Activated CD4-positive, CD25-positive, alpha-beta regulatory T cell treated with anti-CD3 and anti-CD28 coated beads, Interleukin-2, amount 50 U/mL, for 24 hours (primary cell): ENCODE data around the gene PCMT1.
"Not testable (repeated sequence)": the region's sequence is repeated elsewhere in the genome, so short reads cannot be mapped to it uniquely, and the experiment has no call there.

Experiments
- ATAC-seq, 2 donors: fragments of 150-1000 bp; cut with Tn5 transposase; one replicate each; pipeline ENCODE4 v1.10.0; 2021; ENCODE audit warnings: mild to moderate bottlenecking in 1 of 2, moderate library complexity in 1 of 2

The PCMT1 gene

DNA sequence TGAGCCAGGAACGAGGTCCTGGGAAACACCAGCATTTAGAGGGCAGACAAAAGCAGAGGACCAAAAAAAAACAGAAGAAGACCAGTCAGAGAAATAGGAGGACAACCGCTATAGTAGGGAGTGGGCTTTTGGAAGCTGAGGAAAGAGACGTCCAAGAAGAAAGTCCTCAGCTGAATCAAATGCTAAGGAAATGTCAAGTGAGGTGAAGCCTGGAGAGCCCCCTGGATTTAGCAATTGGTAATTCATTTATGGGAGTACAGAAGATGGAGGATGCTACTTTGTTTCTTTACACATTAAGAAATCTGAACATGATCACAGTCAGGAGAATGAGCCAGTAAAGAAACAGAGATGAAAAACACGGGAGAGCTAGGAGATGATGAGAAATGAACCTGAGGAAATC, 73.5 kb downstream of the PCMT1 start:
- ATAC-seq: no peak

DNA sequence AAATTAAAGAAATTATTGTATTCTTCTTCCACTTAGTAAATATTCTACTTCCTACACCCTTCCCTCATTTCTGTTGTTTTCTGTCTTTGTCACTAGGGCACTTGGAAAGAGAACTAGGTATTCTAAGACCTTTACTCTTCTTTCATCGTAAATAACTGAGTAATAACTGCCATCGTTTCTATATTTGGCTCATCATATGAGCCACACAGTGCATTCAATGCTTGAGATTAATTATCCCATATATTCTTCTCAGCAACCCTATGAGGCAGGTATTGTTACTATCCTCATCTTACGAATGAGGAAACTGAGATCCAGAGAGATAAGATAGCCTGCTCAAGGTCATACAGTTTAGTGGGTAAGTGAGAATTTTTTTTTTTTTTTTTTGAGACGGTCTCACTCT, 75.8 kb downstream of the PCMT1 start:
- ATAC-seq: no peak

DNA sequence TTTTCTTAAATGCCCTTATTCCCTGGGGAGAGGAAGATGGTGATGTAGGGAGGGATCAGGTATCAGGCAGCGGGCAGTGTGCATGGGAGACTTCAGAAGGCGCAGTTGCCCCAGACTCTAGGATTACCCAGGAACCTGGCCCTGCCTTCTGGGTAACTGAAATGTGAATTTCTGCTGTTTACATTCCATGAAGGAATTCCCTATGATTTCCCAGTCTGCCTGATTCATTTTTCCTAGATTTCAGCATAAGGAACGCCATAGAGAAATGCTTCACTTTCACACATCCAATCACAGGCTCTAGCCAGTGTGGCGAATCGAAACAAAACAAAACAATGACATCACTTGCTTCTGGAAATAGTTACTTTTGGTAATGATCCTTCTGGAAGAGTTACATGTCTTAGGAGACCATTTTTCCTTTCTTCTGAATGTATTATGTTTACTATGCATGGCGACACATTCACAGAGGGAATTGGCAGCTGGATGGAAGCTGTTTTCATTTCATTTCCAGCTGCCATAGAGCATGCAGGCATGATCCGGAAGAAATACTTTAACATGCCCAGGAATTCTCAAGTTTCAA, 81.3 kb downstream of the PCMT1 start:
- ATAC-seq: no peak

DNA sequence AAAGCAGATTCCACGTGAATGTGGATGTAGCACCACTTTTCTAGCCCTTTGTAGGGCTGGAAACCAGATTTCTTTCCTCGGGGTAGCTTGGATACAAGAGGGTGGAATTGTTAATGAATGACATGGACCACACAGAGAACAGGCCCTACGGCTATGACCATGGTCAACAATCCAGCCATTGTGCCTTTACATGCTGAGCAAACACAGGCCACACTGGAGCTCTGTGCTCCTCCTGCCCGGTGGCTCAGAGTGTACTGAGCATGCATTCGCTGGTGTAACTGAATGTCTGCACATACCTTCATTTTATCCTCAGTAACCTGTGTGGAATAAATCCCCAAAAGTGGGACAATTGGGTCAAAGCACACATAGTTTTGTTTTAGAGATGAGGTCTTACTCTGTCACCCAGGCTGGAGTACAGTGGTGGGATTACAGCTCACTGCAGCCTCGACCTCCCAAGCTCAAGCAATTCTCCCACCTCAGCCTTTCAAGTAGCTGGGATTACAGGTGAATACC, 81.8 kb downstream of the PCMT1 start:
- ATAC-seq: no peak

DNA sequence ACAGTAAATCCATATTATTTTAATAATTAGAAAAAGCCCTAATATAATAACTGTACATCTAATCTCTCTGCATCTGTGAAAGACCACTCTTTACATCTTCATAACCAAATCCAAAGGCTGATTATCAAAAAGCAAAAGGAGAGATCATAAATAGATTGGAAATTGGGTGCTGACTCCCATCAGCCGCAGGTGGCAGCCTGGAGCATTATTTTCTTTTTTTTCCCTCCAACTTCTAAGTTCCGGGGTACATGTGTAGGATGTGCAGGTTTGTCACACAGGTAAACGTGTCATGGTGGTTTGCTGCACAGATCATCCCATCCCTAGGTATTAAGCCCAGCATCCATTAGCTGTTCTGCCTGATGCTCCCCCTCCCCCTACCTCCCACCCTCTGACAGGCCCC, 84.1 kb downstream of the PCMT1 start:
- ATAC-seq: no peak

DNA sequence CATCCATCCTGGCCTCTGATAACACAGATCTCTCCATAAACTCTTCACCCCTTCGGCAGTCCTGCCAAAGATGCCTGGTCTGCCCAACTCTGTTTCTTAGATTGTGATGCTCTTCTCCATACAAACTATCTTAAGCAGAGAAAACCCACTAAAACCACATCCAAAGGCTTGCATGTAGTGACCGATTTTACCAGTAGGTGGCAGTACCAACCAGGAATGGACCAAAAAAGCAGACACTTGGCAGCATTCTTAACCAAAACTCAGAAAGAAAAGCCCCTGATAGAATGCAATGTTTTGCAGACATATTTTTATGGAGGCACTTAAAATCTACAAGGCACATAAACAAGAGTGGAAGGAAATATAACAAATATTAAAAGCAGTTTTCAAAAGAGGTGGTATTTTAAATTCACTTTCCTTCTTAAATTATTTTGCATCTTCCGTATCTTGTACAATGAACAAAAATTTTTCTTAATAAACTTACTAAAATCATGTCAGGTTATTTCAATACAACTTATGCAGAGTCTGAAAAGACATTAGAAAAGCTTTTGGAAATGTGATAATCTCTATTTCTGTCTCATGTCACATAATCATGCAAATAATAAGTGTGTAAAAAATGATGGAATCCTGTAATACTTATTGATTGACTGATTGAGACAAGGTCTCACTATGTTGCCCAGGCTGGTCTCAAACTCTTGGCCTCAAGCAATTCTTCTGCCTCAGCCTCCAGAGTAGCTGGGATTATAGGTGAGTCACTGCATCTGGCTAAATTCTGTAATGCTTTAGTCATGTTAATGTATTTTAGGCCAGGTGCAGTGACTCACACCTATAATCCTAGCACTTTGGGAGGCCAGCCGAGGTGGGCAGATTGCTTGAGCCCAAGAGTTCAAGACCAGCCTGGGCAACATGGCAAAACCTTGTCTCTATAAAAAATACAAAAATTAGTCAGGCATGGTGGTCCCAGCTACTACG, 85.3 kb downstream of the PCMT1 start:
- peak in 1 of 2 donors; percentile 43 for ATAC-seq

DNA sequence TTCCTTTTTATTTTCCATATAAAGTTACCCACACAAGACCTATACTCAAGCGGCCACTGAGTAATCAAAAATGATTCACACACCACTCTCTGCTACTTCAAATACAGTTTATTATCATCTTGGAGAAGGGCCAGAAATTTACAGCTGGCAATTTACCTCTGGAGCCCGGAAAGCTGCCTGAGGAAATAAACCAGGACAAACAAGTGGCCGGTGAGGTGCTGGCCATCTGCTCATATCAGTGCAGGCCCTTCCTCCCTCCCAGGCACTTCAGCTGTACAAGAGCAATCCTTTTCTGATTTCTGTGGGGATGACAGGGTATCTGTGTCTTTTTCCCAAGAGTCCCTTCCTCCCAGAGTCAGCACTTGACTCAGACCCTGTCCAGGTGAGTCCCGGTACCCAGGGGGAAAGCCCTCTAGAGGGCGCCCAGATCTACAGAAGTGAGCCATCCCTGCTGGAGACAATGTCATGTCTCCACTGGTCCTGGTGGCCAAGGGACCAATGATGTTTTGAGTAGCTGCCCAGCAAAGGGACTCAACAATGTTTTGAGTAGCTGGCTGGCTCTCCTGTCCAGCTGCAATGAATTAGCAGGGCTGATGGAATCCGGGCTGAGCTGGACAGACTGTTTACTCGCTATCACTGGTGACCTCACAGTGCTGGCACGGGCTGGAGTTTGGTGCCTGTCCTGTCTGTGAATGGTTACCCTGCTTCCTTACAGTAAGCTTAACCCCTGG, 91.0 kb downstream of the PCMT1 start:
- peak in 1 of 2 donors; percentile 67 for ATAC-seq

DNA sequence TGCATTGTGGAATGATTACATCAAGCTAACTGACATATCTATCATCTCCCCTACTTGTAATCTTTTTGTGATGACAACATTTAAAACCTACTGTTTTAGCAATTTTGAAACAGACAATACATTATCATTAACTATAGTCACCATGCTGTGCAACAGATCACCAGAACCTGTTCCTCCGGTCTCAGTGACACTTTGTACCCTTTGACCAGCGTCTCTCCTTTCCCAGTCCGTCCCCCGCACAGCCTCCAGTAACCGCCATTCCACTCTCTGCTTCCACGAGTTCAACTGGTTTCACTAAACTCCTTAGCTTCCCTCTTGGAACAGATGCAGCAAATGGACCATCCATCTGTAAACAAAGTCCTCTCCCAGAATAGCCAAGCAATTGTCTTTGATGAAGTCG, 92.8 kb downstream of the PCMT1 start:
- ATAC-seq: no peak

DNA sequence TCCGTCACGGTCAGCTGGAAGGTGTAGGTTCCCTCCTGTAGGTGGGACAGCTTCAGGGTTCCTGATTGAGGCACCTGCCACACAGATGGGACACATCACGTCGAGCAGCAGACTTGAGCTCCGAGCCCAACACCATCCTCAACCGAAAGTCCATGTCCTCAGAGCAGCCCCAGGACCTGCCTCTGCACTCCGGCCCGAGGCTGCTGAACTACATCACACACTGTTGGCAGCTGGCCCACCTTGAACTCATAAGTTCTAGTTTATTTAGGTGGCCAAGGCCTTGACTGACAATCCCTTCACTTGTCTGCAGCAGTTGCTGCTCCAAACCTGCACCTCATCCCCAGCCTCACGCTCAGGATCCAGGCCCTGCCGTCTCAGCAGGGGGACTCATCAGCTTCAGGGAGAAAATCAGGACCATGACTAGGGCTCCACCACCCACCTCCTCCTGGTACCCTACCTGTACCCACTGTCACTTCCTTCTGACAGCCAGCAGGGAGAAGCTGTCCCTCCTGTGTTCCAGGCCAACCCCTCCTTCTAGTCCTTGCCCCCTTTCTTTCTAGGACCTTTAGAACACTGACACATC, 93.6 kb downstream of the PCMT1 start:
- ATAC-seq: no peak

DNA sequence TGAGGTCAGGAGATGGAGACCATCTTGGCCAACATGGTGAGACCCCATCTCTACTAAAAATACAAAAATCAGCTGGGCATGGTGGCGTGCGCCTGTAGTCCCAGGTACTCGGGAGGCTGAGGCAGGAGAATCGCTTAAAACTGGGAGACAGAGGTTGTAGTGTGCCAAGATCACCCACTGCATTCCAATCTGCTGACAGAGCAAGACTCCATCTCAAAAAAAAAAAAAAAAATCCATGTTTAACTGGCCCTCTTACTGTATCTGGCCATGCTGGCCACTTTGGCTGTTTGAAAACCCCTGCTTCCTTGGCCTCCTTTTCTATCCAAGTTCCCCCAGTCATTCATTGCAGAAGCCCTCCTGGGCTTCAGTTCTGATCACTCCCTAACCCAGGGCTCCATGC, 94.5 kb downstream of the PCMT1 start:
- ATAC-seq: not testable (repeated sequence)

DNA sequence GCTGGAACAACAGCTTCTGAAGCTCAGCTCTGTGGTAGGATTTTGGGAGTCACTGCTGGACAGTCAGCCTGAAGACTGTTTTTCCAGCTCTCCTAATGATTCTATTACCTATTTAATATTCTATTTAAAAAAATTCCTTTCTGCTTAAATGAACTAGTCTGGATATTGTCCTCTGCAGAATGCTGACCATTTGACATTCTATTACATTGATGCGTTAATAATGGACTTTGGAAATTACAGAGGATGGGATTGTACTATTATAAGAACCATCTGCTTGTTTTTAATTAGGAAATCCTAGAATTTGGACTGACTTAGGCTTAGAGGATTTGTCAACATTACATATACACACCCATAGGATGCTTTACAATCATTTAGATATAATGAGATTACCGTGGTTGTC, 94.9 kb downstream of the PCMT1 start:
- no peak for ATAC-seq

DNA sequence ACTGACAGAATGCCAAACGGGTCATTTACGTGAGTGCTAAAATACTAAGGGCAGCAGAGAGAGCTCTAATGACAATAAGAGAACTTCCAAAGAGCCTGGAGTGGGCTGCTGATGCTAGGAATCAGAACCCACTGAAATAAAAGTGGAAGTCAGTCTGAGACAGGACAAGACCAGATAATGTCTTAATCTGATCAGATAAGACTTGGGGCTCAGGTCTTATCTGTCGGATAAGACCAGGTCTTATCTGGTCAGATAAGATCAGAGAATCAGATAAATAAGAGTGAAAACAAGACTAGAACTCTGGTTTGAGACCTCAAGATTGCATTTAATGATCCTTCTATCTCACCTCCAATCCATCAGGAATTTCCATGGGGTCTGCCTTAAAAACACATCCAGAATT, 96.0 kb downstream of the PCMT1 start:
- ATAC-seq: no peak

DNA sequence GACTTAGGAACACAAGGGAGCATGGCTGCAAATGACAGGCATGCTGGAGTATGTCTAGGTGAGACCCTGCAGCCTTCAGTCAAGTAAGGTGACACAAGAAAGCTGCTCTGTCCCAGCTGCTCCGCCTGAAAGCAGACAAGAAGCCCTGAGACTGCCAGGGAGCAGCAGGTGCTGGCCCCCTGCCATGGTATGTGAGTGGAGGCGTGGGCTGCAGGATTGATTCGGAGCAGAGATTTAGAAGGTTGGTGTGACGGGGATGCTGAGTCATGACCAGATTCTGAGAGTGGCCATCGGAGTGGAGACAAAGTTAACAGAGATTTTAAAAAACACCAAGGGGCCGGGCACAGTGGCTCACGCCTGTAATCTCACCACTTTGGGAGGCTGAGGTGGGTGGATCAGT, 96.8 kb downstream of the PCMT1 start:
- no peak for ATAC-seq

DNA sequence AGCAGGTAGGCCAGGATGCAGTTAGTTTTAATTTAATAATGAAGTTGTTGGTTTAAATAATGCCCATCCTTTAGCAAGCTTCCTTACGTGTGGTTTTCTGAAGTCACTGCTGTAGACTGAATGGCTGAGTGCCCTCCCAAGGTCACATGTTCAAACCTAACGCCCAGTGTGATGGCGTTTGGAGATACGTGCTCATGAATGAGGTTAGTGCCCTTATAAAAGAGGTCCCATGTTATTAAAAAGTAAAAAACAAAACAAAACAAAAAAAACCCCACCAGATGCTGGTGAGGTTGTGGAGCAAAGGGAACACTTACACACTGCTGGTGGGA, 98.4 kb downstream of the PCMT1 start:
- no peak for ATAC-seq

DNA sequence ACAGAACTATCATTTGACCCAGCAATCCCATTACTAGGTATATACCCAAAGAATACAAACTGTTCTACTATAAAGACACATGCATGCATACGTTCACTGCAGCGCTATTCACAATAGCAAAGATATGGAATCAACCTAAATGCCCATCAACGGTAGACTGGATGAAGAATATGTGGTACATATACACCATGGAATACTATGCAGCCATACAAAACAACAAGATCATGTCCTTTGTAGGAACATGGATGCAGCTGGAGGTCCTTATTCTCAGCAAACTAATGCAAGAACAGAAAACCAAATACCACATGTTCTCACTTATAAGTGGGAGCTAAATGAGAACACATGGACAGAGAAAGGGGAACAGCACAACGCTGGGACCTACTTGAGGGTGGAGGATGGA, 98.8 kb downstream of the PCMT1 start:
- not testable (repeated sequence) for ATAC-seq

DNA sequence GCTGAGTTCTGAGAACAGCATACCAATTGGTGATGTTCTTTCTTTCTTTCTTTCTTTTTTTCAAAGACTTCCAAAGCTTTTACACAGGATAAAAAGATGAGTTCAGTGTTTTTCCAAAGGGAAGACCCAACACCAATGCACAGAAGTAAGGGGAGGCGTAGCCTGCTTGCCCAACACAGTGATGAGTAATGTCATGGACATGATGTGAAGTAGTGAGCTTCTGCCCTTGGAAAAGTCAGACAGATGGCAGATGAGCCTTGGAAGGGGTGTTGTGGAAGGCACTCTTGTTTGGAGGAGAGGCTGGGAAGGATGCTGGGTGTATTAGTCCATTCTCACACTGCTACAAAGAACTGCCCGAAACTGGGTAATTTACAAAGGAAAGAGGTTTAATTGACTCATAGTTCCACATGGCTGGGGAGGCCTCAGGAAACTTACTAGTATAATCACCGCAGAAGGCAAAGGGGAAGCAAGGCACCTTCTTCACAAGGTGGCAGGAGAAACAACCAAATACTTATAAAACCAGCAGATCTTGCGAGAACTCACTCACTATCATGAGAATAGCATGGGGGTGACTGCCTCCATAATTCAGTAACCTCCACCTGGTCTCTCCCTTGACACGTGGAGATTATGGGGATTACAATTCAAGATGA, 102.0 kb downstream of the PCMT1 start:
- no peak for ATAC-seq

DNA sequence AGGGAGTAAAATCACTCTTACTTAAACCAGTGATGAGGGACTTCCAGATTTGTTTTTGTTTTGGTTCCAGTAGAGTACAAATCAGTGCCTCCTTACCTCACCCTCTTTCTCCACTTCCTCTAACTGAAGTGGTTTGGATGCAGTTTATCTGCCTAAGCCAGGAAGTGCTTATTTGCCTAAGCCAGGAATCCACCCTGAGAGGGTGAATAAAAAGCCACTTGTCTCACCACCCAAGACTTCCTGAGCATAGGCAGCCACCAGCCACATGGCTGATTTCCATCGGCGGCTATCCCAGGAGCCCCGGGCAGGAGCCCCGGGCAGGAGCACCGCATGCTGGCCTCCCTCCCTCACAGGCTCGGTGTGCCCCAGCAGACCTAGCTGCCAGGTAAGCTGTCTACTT, 102.6 kb downstream of the PCMT1 start:
- ATAC-seq: peak in 1 of 2 donors; percentile 5

DNA sequence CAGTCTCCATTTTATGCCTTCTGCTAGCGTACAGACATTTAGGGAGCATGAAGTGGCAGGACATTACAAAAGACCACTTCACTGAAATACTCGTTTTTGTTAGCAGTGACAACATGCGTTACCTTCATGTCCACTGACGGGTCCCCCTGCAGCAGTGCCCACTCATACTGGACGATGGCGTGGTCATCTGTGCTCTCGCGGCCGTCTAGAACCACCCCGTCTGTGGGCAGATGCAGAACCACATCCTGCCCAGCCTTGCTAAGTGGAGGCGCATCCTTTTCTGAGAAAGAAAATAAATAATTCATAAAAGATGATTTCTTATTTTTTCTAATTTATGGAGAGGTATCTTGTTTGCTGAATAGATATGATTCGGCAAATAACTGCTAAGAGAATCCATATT, 103.3 kb downstream of the PCMT1 start:
- no peak for ATAC-seq

DNA sequence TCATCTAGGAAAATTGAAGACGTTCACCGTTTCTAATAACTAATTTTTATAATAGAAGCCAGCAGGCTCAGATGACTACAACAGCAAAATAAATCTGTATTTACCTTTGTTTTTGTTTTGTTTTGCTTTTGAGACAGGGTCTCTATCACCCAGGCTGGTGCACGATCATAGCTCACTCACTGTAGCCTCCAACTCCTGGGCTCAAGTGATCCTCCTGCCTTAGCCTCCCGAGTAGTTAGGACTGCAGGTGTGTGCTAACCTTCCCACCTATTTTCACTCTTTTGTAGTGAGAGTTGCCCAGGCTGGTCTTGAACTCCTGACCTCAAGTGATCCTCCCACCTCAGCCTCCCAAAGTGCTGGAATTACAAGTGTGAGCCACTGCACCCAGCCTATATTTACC, 104.5 kb downstream of the PCMT1 start:
- not testable (repeated sequence) for ATAC-seq

DNA sequence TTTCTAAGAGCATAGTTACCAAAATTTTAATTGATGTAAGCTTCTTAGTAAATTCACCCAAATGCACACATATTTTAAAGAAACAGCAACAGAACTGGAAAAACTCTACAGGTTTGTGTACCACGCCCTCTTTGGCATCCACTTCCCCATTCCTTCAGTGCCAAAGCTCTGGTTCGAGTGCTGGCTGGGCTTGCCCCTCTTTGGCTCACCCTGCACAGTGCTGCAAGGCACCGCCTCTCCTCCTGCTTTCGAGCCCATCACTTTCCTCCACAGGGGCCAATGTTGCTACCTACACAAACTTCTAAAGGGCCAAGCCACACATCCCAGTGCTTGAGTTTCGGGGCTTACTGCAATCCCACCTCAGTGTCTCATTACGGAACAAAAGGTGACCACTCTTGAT, 105.0 kb downstream of the PCMT1 start:
- no peak for ATAC-seq

DNA sequence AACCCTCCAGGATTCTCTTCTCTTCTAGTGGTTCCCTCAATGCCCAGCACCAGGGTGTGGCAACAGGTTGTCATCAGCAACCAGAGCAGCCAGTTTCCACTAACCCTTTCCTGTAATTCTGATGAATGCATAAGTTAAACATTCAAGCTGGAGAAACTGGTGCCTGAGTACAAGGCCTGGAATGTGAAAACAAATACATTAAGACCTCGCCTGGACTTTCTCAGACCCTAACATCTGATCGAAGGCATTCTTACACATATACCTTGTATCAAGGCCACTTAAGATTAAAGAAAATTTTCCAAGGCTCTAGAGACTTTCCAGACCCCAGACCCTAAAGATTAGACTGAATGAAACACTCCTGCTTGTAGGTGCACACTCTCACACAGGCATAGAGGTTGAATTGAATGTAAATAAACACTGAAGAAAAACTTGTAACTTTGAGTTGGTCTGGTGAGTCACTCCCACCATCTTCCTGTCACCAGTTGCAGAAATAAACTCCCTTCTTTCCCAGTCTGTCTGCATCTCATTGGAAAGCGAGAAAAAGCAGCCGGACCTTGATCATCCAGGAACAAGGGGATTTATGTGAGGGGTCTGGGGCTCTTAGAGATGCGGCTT, 105.6 kb downstream of the PCMT1 start:
- no peak for ATAC-seq

DNA sequence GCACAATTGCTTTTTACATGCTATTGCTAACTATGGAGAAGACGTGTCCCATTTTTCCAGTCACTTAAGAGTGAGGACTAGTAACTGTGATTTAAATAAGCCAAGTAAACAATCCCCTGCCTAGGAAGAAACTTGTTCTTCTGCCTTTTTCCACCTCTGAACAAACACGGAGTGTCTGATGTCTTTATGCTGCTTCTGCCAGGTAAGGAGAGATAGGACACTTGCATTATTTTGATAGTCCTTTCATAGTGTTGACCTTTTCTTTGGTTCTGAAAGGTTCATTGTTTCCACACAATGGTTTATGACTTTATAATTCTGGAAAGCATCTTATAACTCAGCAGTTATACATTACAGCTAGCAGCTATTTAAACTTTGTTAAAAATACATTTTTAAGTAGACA, 106.2 kb downstream of the PCMT1 start:
- no peak for ATAC-seq
